ENCODE data around the gene RPL7A.
A peak's percentile ranks its signal among the peaks of the same experiment; 100 is the strongest.

The RPL7A gene

GRCh38 chr9:133349965-133350616 is 2.1 kb downstream of the RPL7A start:
- no peak for DNase-seq

- DNase-seq: no peak
Observed at GRCh38 chr9:133351526-133351907, 3.5 kb downstream of the RPL7A start.

GRCh38 chr9:133351908-133352634 is 4.1 kb downstream of the RPL7A start:
- DNase-seq: no peak

- DNase-seq: no peak
Observed at GRCh38 chr9:133352635-133353340, 4.8 kb downstream of the RPL7A start.

GRCh38 chr9:133353548-133353947 is 5.5 kb downstream of the RPL7A start:
- DNase-seq: no peak

GRCh38 chr9:133354766-133355165 is 6.7 kb downstream of the RPL7A start:
- no peak for DNase-seq

- DNase-seq: no peak
Observed at GRCh38 chr9:133355881-133356357, 7.9 kb downstream of the RPL7A start.

- peak; percentile 62 for DNase-seq
Observed at GRCh38 chr9:133356391-133357091, 8.5 kb downstream of the RPL7A start, which contains the start of the genes SURF1 and SURF2. Gene SURF1 (minus strand): TSS chr9:133356487. CDS start chr9:133356453, 34 bp downstream. Gene SURF2 (plus strand): TSS chr9:133356550. CDS start chr9:133356593, 43 bp downstream.

GRCh38 chr9:133357656-133358055 is 9.6 kb downstream of the RPL7A start:
- no peak for DNase-seq

GRCh38 chr9:133359399-133360175 is 11.6 kb downstream of the RPL7A start:
- peak; percentile 16 for DNase-seq

GRCh38 chr9:133360400-133361393 is 12.7 kb downstream of the RPL7A start:
- no peak for DNase-seq

GRCh38 chr9:133361507-133362092 is 13.6 kb downstream of the RPL7A start:
- no peak for DNase-seq

- DNase-seq: no peak
Observed at GRCh38 chr9:133362359-133363044, 14.5 kb downstream of the RPL7A start.

- DNase-seq: no peak
Observed at GRCh38 chr9:133366435-133366834, 18.4 kb downstream of the RPL7A start.

- no peak for DNase-seq
Observed at GRCh38 chr9:133367221-133367620, 19.2 kb downstream of the RPL7A start.

GRCh38 chr9:133367778-133368177 is 19.8 kb downstream of the RPL7A start:
- no peak for DNase-seq

- DNase-seq: peak; percentile 72
Observed at GRCh38 chr9:133368249-133368881, 20.3 kb downstream of the RPL7A start.

GRCh38 chr9:133369422-133369821 is 21.4 kb downstream of the RPL7A start:
- no peak for DNase-seq

- DNase-seq: no peak
Observed at GRCh38 chr9:133369933-133370332, 21.9 kb downstream of the RPL7A start.

All from NCI-H1092 treated with DMSO at 0.1 percent for 48 hours (cell line).